B cell (primary cell): ENCODE results near the gene PTPRE. TPM values are rescaled to one million over a fixed set of nuclear protein-coding genes. Genes with fewer than 3 reads are reported as not detected.

Source experiments
- ATAC-seq: fragments of 200-7000 bp; cut with Tn5 transposase; one replicate; pipeline ENCODE4 v1.10.0; 2021; ENCODE audit warnings: low read depth, mild to moderate bottlenecking, moderate number of reproducible peaks, moderate library complexity
- CTCF ChIA-PET: fragments of 350-600 bp; sonication (Branson Sonifier 250); formaldehyde crosslinking; loops from one replicate; lab custom pipeline; 2021; ENCODE audit warnings: antibody characterized with exemption, inconsistent platforms; lab: Charles Lee
- POLR2A ChIA-PET: fragments of 350-600 bp; sonication (Branson Sonifier 250); formaldehyde crosslinking; loops from one replicate; lab custom pipeline; 2021; ENCODE audit warnings: antibody characterized with exemption; lab: Charles Lee
- DNase-seq: peaks from one replicate; pipeline ENCODE4 v3.0.0; 2013
- H2AFZ ChIP-seq: 2 replicates; pipeline ENCODE4 v1.6.1; 2012; ENCODE audit warnings: mild to moderate bottlenecking, low read depth, low read length; ENCODE audit not compliant: insufficient read depth, poor library complexity, severe bottlenecking
- H3K27ac ChIP-seq, 2 donors: 1 replicate in 1 of 2; 2 replicates in 1 of 2; pipeline ENCODE4 v1.5.1; 2012 to 2013; ENCODE audit warnings: low read length in 2 of 2, mild to moderate bottlenecking in 2 of 2, moderate library complexity in 1 of 2
- H3K27me3 ChIP-seq, 4 experiments: fragments of 200-600 bp in 1 of 4; sonication (generic) in 1 of 4; replicated peaks in 1 of 4; 1 replicate in 2 of 4; 2 replicates in 2 of 4; pipeline versions ENCODE4 v1.6.1 to v1.7.0; 2013 to 2016; ENCODE audit warnings: low read length in 3 of 4, mild to moderate bottlenecking in 2 of 4, mixed read lengths in 1 of 4, moderate library complexity in 1 of 4; ENCODE audit not compliant: insufficient read depth in 4 of 4, control insufficient read depth in 3 of 4; ENCODE audit errors: control extremely low read depth in 1 of 4
- H3K36me3 ChIP-seq, 2 experiments: replicated peaks in 1 of 2; 1 replicate in 1 of 2; 2 replicates in 1 of 2; pipeline versions ENCODE4 v1.6.1 to v1.7.1; 2013; ENCODE audit warnings: low read length in 1 of 2; ENCODE audit not compliant: insufficient read depth in 2 of 2, control insufficient read depth in 1 of 2; ENCODE audit errors: control extremely low read depth in 1 of 2, extremely low read depth in 1 of 2
- H3K4me1 ChIP-seq, 2 donors: fragments of 200-600 bp in 1 of 2; sonication (generic) in 1 of 2; 1 replicate in 1 of 2; 2 replicates in 1 of 2; pipeline versions ENCODE4 v1.5.1 to v1.6.1; 2013 to 2017; ENCODE audit warnings: low read length in 2 of 2; ENCODE audit not compliant: control insufficient read depth in 2 of 2, insufficient read depth in 2 of 2
- H3K4me2 ChIP-seq: replicated peaks from 2 replicates; pipeline ENCODE3; 2012; ENCODE audit warnings: mild to moderate bottlenecking, low read depth, low read length; ENCODE audit not compliant: poor library complexity, severe bottlenecking
- H3K4me3 ChIP-seq, 5 experiments: fragments of 200-600 bp in 1 of 5; sonication (generic) in 1 of 5; 1 replicate in 3 of 5; 2 replicates in 2 of 5; pipeline versions ENCODE4 v1.5.1 to v1.7.0; 2011 to 2016; ENCODE audit warnings: low read length in 4 of 5, mild to moderate bottlenecking in 4 of 5, low read depth in 2 of 5, control low read depth in 1 of 5, moderate library complexity in 1 of 5; ENCODE audit not compliant: insufficient read depth in 1 of 5; ENCODE audit errors: control extremely low read depth in 1 of 5, extremely low read depth in 1 of 5
- H3K79me2 ChIP-seq: fragments of 200-600 bp; sonication (generic); one replicate; pipeline ENCODE4 v1.6.0; 2016; ENCODE audit warnings: low read length; ENCODE audit not compliant: control insufficient read depth, insufficient read depth
- H3K9ac ChIP-seq: fragments of 200-600 bp; sonication (generic); 2 replicates; pipeline ENCODE4 v1.6.1; 2017; ENCODE audit warnings: mild to moderate bottlenecking, low read length, moderate library complexity
- H3K9me3 ChIP-seq, 3 donors: one replicate each; pipeline versions ENCODE4 v1.6.1 to v1.7.1; 2013; ENCODE audit warnings: low read length in 2 of 3; ENCODE audit not compliant: control insufficient read depth in 2 of 3, insufficient read depth in 1 of 3; ENCODE audit errors: control extremely low read depth in 1 of 3
- H4K20me1 ChIP-seq: 2 replicates; pipeline ENCODE4 v1.6.0; 2012; ENCODE audit warnings: mild to moderate bottlenecking, low read length; ENCODE audit not compliant: insufficient read depth, control insufficient read depth, poor library complexity, severe bottlenecking
- H3K27ac Mint-ChIP-seq: one replicate; pipeline ENCODE4 v1.8.0; 2021; ENCODE audit warnings: mixed read lengths
- H3K27me3 Mint-ChIP-seq: one replicate; pipeline ENCODE4 v1.8.0; 2021; ENCODE audit warnings: mixed read lengths
- H3K4me1 Mint-ChIP-seq: one replicate; pipeline ENCODE4 v1.8.0; 2021; ENCODE audit warnings: mixed read lengths
- H3K4me3 Mint-ChIP-seq: one replicate; pipeline ENCODE4 v1.8.0; 2021; ENCODE audit warnings: mixed read lengths
- H3K9me3 Mint-ChIP-seq: one replicate; pipeline ENCODE4 v1.8.0; 2022; ENCODE audit warnings: mixed read lengths; ENCODE audit not compliant: insufficient read depth
- CTCF ChIP-seq: fragments of 200-600 bp; IDR thresholded peaks from one replicate; pipeline ENCODE4 v1.8.0; 2022; ENCODE audit warnings: antibody characterized with exemption, mild to moderate bottlenecking
- EZH2 ChIP-seq: IDR thresholded peaks from 2 replicates; pipeline ENCODE4 v1.6.1; 2012; ENCODE audit warnings: borderline replicate concordance, low read depth, mild to moderate bottlenecking, moderate library complexity, low read length; ENCODE audit not compliant: insufficient read depth, poor library complexity, severe bottlenecking
- WGBS: methylation state at CpG from one replicate; pipeline ENCODE4 v1.1.5; 2013; ENCODE audit warnings: missing lambda C conversion rate; ENCODE audit not compliant: insufficient coverage; 5-methylcytosine and 5-hydroxymethylcytosine counted together
- intact Hi-C: fragments of 100-400 bp; cut with micrococcal nuclease; formaldehyde crosslinking; loops from one replicate; pipeline ENCODE4 v1.10.0; 2022
- polyA plus RNA-seq: library from polyadenylated mRNA; depleted of rRNA; stranded (reverse); fragments of >200 nt; gene quantifications from 2 replicates; pipeline ENCODE4 v1.2.3, GENCODE V29; 2012
- total RNA-seq, 2 donors: library from RNA; stranded (reverse); fragments of 120-200 nt in 1 of 2; gene quantifications; 1 replicate in 1 of 2; 2 replicates in 1 of 2; pipeline versions ENCODE4 v1.2.3 to v1.2.4, GENCODE V29; 2013 to 2022

PTPRE gene
- total and polyA plus RNA-seq, 2 donors (not counting 1 experiment from before 2014, with no cell fraction given) = 6.6 to 32.7 TPM

- no peaks in the 10 kb centered on the region for H3K27me3 ChIP-seq
- H3K4me2 ChIP-seq = no peak overlapping the region
- Mint-ChIP-seq H3K27ac (no peak overlapping the region), H3K27me3 (no peaks in the 10 kb centered on the region), H3K9me3 (no peaks in the 10 kb centered on the region), H3K4me1 (peaks cover 12% of the 10 kb centered on the region), H3K4me3 (no peak overlapping the region)
- H3K4me1 ChIP-seq = peaks cover 7 to 12% of the 10 kb centered on the region in 2 donors
- 80% methylated on average over 2 of the region's 2 CpGs for WGBS
- ATAC-seq (no peak), DNase-seq (no peak)
- H3K9me3 ChIP-seq = peaks cover 0 to 4% (median 0%) of the 10 kb centered on the region in 3 donors
- ChIA-PET CTCF (no interaction called here), POLR2A (no interaction called here)
- no peaks in the 10 kb centered on the region for H3K79me2 ChIP-seq
- H4K20me1 ChIP-seq = no peaks in the 10 kb centered on the region
- no peak overlapping the region for H3K27ac ChIP-seq
- no peaks in the 10 kb centered on the region for H3K36me3 ChIP-seq
- no peak for TF ChIP-seq CTCF
- TF ChIP-seq EZH2 = no peak
- no peak overlapping the region for H2AFZ ChIP-seq
- intact Hi-C loops = no loop called here
- no peak overlapping the region for H3K9ac ChIP-seq
- no peak overlapping the region for H3K4me3 ChIP-seq
Measured at GRCh38 chr10:127921753-127922145, 14.8 kb downstream of the PTPRE start.

GRCh38 chr10:127922206-127922605 is 15.3 kb downstream of the PTPRE start:
- Histone ChIP-seq H3K27ac (no peak overlapping the region), H2AFZ (no peak overlapping the region), H3K9me3 (no peaks in the 10 kb centered on the region), H3K79me2 (no peaks in the 10 kb centered on the region), H3K9ac (no peak overlapping the region), H3K4me2 (no peak overlapping the region), H3K36me3 (no peaks in the 10 kb centered on the region), H4K20me1 (no peaks in the 10 kb centered on the region), H3K4me1 (peaks cover 7 to 12% of the 10 kb centered on the region in 2 donors), H3K27me3 (peaks cover 0 to 3% (median 0%) of the 10 kb centered on the region in 4 experiments), H3K4me3 (no peak overlapping the region)
- 96% methylated on average over 9 of the region's 9 CpGs for WGBS
- no peak overlapping the region for H3K27ac Mint-ChIP-seq
- H3K9me3 Mint-ChIP-seq = no peaks in the 10 kb centered on the region
- peaks cover 12% of the 10 kb centered on the region for H3K4me1 Mint-ChIP-seq
- DNase-seq (no peak), ATAC-seq (no peak)
- TF ChIP-seq CTCF = no peak
- TF ChIP-seq EZH2 = no peak
- POLR2A ChIA-PET = no interaction called here
- no peak overlapping the region for H3K4me3 Mint-ChIP-seq
- CTCF ChIA-PET = no interaction called here
- intact Hi-C loops = no loop called here
- no peaks in the 10 kb centered on the region for H3K27me3 Mint-ChIP-seq
